DOHH2 (cell line): Measurements from ENCODE around the gene COBLL1.

ENCODE experiments used
- H3F3A ChIP-seq: fragments of 200-600 bp; sonication (generic), shearing (Covaris generic); 2 replicates; pipeline ENCODE4 v1.6.0; 2016; ENCODE audit warnings: antibody characterized with exemption, mild to moderate bottlenecking; ENCODE audit not compliant: control insufficient read depth, insufficient read depth
- H3K27ac ChIP-seq: fragments of 200-600 bp; sonication (generic); 2 replicates; pipeline ENCODE4 v1.5.1; 2014; ENCODE audit warnings: low read depth, mild to moderate bottlenecking, low read length, moderate library complexity
- H3K27me3 ChIP-seq: fragments of 200-600 bp; sonication (generic); 2 replicates; pipeline ENCODE4 v1.6.1; 2014; ENCODE audit warnings: mild to moderate bottlenecking, low read length, mixed read lengths; ENCODE audit not compliant: control insufficient read depth
- H3K36me3 ChIP-seq: fragments of 200-600 bp; sonication (generic); 2 replicates; pipeline ENCODE4 v1.6.1; 2014; ENCODE audit warnings: mild to moderate bottlenecking, low read length, moderate library complexity, mixed read lengths; ENCODE audit not compliant: control insufficient read depth
- H3K4me1 ChIP-seq: fragments of 200-600 bp; sonication (generic); 2 replicates; pipeline ENCODE4 v1.6.1; 2014; ENCODE audit warnings: mild to moderate bottlenecking, low read length, mixed read lengths; ENCODE audit not compliant: control insufficient read depth
- H3K4me2 ChIP-seq: fragments of 200-600 bp; sonication (generic); 2 replicates; pipeline ENCODE4 v1.6.0; 2014; ENCODE audit warnings: mild to moderate bottlenecking, low read length, moderate library complexity
- H3K4me3 ChIP-seq: fragments of 200-600 bp; sonication (generic); 2 replicates; pipeline ENCODE4 v1.5.1; 2014; ENCODE audit warnings: mild to moderate bottlenecking, low read length, mixed read lengths
- H3K79me2 ChIP-seq: fragments of 200-600 bp; sonication (generic); 2 replicates; pipeline ENCODE4 v1.6.1; 2014; ENCODE audit warnings: mild to moderate bottlenecking, low read length, mixed read lengths; ENCODE audit not compliant: control insufficient read depth
- H3K9me2 ChIP-seq: fragments of 200-600 bp; sonication (generic); replicated peaks from 2 replicates; pipeline ENCODE4 v1.6.1; 2014; ENCODE audit warnings: mild to moderate bottlenecking, low read length, mixed read lengths; ENCODE audit not compliant: control insufficient read depth
- H3K9me3 ChIP-seq: fragments of 200-600 bp; sonication (generic); 2 replicates; pipeline ENCODE4 v1.6.1; 2014; ENCODE audit warnings: antibody characterized with exemption, low read length, mixed read lengths; ENCODE audit not compliant: control insufficient read depth, insufficient read depth
- H4K20me1 ChIP-seq: fragments of 200-600 bp; sonication (generic); 2 replicates; pipeline ENCODE4 v1.6.0; 2014; ENCODE audit warnings: low read depth, mild to moderate bottlenecking, antibody characterized with exemption, low read length, moderate library complexity; ENCODE audit not compliant: control insufficient read depth, insufficient read depth
- EZH2phosphoT487 ChIP-seq: fragments of 200-600 bp; sonication (generic); IDR thresholded peaks from 2 replicates; pipeline ENCODE4 v1.6.1; 2017; ENCODE audit warnings: borderline replicate concordance, mild to moderate bottlenecking, antibody characterized with exemption, low read length, moderate library complexity, mixed read lengths
- TF ChIP-seq, protein P1 (sequence below): fragments of 200-600 bp; sonication (generic); IDR thresholded peaks from one replicate; pipeline ENCODE4 v1.5.1; 2014; ENCODE audit warnings: antibody characterized with exemption, mild to moderate bottlenecking, low read depth, low read length; ENCODE audit not compliant: poor library complexity, severe bottlenecking

COBLL1 gene

DNA sequence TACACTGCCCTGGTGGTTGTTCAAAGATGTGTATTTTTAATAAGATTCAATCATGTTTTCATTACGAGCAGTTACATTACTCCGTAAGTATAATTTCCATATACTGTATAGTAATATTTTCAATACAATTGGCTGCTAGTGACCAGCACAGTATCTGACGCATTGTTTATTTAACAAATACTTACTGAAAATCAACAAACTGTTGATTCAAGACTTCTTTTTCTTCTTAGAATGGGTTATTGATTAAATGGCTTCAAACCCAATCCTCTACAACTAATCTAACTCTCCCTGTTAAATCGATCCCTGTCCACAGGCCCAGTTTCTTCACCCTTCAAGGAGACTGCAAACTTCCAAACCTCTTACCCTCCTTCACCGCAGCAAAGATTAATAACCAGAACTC, 18.5 kb downstream of the COBLL1 start:
- no peaks in the 10 kb centered on the region for H3K9me3 ChIP-seq
- no peaks in the 10 kb centered on the region for H4K20me1 ChIP-seq
- H3F3A ChIP-seq = no peaks in the 10 kb centered on the region
- TF ChIP-seq, protein P1, sequence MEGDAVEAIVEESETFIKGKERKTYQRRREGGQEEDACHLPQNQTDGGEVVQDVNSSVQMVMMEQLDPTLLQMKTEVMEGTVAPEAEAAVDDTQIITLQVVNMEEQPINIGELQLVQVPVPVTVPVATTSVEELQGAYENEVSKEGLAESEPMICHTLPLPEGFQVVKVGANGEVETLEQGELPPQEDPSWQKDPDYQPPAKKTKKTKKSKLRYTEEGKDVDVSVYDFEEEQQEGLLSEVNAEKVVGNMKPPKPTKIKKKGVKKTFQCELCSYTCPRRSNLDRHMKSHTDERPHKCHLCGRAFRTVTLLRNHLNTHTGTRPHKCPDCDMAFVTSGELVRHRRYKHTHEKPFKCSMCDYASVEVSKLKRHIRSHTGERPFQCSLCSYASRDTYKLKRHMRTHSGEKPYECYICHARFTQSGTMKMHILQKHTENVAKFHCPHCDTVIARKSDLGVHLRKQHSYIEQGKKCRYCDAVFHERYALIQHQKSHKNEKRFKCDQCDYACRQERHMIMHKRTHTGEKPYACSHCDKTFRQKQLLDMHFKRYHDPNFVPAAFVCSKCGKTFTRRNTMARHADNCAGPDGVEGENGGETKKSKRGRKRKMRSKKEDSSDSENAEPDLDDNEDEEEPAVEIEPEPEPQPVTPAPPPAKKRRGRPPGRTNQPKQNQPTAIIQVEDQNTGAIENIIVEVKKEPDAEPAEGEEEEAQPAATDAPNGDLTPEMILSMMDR = no peak
- TF ChIP-seq EZH2phosphoT487 = no peak
- H3K36me3 ChIP-seq = no peaks in the 10 kb centered on the region
- H3K9me2 ChIP-seq = no peaks in the 10 kb centered on the region
- H3K79me2 ChIP-seq = no peaks in the 10 kb centered on the region
- no peak overlapping the region for H3K4me3 ChIP-seq
- H3K4me2 ChIP-seq = no peak overlapping the region
- H3K27me3 ChIP-seq = no peaks in the 10 kb centered on the region
- peaks cover 13% of the 10 kb centered on the region for H3K4me1 ChIP-seq
- no peak overlapping the region for H3K27ac ChIP-seq

DNA sequence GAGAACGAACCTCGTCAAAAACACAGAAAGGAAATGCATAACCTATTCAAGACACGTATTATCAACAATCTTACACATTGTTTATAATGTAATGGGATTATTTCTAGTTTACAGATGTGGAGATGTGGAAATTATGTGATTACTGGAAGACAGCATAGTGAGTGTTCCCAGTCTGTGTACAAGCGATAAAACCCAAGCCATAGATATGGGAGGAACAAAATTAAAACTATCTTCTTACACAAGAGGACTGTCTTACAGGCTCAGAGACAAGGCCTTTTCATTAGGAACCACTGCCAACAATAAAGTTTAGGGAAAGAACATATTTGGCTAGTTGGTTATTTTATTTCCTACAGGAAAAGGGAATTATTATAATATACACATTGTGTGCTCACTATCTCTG, 20.3 kb downstream of the COBLL1 start:
- TF ChIP-seq EZH2phosphoT487 = no peak
- TF ChIP-seq, protein P1 = no peak
- Histone ChIP-seq H3K9me3 (no peaks in the 10 kb centered on the region), H3K27me3 (no peaks in the 10 kb centered on the region), H3K4me2 (no peak overlapping the region), H4K20me1 (no peaks in the 10 kb centered on the region), H3K36me3 (no peaks in the 10 kb centered on the region), H3K9me2 (no peaks in the 10 kb centered on the region), H3F3A (no peaks in the 10 kb centered on the region), H3K79me2 (no peaks in the 10 kb centered on the region), H3K4me1 (peaks cover 4% of the 10 kb centered on the region), H3K27ac (no peak overlapping the region), H3K4me3 (no peak overlapping the region)

DNA sequence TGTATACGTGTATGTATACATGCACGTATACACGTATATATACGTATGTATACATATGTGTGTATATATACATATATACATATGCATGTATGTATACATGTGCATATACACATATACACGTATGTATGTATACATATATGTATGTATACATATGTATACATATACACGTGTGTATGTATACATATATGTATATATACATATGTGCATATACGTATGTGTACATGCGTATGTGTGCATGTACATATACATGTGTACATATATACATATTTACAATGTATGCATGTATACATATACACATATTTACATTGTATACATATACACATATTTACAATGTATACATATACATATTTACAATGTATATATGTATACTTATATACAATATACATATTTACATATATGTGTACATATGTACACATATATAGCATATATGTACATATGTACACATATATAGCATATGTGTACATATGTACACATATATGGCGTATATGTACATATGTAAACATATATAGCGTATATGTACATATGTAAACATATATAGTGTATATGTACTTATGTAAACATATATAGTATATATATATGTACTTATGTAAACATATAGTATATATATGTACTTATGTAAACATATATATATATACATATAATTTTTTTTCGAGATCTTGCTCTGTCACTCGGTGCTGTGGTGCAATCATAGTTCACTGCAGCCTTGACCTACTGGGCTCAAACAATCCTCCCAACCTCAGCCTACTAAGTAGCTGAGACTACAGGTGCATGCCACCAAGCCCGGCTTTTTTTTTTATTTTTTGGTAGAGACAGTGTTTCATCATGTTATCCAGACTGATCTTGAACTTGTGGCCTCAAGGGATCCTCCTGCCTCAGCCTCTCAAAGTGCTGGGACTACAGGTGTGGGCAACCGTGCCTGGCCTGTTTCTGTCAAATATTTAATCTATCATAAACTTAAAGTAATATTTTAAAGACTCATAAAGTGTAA, 23.2 kb downstream of the COBLL1 start:
- Histone ChIP-seq H3K9me3 (no peaks in the 10 kb centered on the region), H3K4me2 (no peak overlapping the region), H4K20me1 (no peaks in the 10 kb centered on the region), H3K4me1 (no peaks in the 10 kb centered on the region), H3K36me3 (no peaks in the 10 kb centered on the region), H3F3A (no peaks in the 10 kb centered on the region), H3K79me2 (no peaks in the 10 kb centered on the region), H3K4me3 (no peak overlapping the region), H3K27ac (no peak overlapping the region), H3K27me3 (no peaks in the 10 kb centered on the region), H3K9me2 (no peaks in the 10 kb centered on the region)
- TF ChIP-seq, protein P1 = no peak
- TF ChIP-seq EZH2phosphoT487 = no peak
